LNCAP (cell line): ENCODE measurements around the gene SLC2A5.

Experiments used
- TF ChIP-seq, protein P1 (sequence below): fragments of 450-650 bp; IDR thresholded peaks from 2 replicates; pipeline ENCODE4 v1.5.1; 2017; ENCODE audit warnings: mild to moderate bottlenecking

The SLC2A5 gene

DNA sequence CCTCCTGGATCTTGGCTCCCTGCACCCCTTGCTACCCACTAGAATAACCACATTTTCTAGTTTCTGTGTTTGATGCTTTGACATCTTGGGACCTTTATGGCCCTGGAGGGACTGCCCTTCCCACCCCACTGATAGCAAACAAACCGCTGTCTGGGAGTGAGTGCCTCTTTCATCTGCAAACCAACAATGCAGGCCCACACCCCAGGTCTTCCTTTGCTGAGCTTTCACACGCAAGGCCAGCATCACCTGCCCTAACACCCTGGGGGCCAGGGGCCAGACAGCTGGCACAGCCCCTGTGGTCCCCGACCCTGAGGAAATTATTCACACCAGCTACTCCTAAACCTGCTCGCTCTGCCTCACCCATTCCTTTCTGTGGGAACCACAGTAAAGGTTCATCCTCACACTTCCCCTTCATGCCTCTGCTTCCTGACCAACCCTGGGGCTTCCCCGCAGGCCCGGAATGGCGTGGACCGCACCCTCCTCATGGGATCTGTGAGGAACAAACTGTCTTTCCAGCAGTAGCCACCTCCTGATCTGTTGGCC is 58.6 kb downstream of the SLC2A5 start:
- TF ChIP-seq, protein P1, sequence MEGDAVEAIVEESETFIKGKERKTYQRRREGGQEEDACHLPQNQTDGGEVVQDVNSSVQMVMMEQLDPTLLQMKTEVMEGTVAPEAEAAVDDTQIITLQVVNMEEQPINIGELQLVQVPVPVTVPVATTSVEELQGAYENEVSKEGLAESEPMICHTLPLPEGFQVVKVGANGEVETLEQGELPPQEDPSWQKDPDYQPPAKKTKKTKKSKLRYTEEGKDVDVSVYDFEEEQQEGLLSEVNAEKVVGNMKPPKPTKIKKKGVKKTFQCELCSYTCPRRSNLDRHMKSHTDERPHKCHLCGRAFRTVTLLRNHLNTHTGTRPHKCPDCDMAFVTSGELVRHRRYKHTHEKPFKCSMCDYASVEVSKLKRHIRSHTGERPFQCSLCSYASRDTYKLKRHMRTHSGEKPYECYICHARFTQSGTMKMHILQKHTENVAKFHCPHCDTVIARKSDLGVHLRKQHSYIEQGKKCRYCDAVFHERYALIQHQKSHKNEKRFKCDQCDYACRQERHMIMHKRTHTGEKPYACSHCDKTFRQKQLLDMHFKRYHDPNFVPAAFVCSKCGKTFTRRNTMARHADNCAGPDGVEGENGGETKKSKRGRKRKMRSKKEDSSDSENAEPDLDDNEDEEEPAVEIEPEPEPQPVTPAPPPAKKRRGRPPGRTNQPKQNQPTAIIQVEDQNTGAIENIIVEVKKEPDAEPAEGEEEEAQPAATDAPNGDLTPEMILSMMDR, result no peak

DNA sequence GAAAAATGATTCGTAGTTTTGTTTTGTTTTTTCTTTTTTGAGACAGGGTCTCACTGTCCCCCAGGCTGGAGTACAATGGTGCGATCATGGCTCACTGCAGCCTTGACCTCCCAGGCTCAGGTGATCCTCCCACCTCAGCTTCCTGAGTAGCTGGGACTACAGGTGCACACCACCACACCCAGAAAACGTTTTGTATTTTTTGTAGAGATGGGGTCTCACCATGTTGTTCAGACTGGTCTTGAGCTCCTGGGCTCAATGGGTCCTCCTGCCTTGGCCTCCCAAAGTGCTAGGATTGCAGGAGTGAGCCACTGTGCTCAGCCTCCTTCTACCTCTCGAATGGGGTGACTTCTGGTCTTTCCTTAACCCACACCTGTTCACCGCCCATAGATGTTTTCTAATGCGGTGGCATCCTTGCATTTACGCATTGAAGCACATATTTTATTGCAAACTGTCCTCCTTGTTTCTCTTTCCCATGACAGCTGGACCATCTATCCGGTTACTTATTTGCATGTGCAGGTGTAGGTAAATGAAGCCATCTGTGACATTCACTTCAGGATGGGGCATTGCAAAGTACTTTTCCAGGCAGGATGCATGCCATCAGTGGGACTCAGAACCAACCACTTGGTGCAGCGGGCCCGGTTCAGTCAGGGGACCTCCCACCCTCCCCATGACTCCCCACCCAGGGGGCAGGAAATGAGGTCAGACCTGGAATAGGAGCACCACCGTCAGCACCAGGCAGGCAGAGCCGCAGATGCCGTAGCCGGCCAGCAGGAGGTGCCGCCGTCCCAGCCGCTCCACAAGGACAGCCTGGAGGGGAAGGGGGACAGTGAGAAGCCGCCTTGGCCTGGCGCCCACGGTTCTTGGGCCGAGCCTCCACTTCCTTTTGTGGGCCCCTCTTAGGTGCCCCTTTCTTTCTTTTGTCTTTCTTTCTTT is 59.7 kb downstream of the SLC2A5 start:
- TF ChIP-seq, protein P1, result peak; percentile 42; the same call in 1 of the 2 replicates

DNA sequence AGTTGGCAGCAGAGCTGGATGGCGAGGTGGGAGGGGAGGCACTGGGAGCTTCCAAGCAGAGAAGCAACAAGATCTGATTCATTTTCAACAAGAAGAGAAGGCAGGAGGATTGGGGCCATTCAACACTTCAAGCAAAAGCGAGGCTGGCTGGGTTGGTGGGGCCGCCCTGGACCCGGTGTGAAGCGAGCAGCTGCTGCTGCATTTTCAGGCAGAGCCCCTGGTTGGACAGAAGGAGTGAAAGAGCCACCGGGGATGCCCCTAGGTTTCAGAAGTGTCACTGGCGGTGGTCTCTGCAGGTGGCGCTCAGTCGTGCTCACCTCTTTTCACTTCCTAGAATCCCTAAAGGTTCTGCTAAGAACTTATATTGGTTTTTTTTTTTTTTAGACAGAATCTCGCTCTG is 61.2 kb downstream of the SLC2A5 start:
- TF ChIP-seq, protein P1, result no peak

DNA sequence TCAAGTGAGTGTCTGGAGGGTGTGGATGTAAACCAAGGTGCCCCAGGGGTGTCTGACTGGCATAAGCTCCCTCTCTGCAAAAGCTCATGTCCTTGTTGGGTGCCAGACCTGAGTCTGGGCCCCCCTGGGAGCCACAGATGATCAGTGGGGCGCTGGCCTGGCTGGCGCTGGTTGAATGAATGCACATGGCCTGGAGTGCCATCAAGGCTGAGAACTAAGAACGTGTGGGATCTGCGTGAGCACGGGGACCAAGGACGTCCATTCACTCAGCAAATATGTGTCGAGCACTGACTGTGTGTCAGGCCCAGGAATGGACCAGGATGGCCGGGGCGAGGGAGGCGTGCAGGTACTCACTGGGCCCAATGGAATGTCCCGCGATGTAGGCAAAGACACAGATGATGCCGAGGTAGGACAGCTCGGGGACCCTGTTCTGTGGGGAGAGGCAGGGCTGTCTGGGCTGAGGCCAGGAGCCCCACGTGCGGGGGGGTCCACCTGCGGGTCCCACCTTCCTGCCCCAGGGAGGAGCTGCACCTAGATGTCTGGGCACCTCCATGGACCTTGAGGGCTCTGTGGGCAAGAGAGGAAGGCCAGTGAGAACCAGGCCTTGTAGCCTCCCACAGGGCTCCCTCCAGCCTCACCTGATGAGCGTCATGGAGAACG is 62.3 kb downstream of the SLC2A5 start:
- TF ChIP-seq, protein P1, result no peak

DNA sequence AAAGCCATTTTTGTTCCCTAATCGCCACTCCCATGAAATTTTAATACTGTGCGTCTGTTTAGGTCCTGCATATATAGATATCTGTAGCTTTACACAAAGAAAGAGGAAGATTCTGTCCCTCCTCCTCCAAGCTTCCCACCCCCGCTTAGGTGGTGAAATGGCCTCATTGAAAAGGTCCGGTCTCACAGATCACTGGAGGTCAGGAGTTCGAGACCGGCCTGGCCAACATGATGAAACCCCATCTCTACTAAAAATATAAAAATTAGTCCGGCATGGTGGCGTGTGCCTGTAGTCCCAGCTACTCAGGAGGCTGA is 64.1 kb downstream of the SLC2A5 start:
- TF ChIP-seq, protein P1, result no peak; the same call in 1 of the 2 replicates

DNA sequence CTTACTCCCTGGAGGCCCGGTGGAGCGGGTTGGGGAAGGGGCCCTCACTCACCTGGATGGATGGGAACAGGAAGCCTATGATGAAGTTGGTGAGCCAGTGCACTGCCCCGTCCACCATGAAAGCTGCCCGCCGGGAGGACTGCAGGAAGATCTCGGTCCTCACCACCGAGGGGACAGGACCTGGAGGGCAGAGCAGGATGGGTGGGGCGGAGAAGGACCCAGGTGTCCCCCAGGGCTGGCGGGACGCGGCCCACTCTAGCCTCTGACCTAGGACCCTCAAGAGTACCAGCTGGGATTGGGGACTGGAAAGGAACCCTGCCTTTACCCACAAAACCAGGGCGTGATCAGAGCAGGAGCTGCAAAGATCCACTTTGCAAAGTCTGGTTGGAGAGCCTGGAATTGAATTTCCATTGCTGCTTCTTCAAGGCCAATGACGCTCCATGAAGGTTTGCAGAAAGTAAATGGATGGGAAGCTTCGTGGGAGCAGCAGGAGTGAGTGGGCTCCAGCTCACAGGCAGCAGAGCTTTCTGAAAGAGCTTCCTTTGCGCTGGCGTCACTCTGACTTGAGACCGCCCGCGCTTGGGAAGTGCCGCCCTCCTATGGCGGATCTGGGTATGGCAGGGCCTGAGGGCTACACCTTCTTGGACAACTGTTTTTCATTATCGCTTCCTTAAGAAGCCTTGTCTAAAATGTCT is 64.6 kb downstream of the SLC2A5 start:
- TF ChIP-seq, protein P1, result peak; percentile 54; the same call in 1 of the 2 replicates

DNA sequence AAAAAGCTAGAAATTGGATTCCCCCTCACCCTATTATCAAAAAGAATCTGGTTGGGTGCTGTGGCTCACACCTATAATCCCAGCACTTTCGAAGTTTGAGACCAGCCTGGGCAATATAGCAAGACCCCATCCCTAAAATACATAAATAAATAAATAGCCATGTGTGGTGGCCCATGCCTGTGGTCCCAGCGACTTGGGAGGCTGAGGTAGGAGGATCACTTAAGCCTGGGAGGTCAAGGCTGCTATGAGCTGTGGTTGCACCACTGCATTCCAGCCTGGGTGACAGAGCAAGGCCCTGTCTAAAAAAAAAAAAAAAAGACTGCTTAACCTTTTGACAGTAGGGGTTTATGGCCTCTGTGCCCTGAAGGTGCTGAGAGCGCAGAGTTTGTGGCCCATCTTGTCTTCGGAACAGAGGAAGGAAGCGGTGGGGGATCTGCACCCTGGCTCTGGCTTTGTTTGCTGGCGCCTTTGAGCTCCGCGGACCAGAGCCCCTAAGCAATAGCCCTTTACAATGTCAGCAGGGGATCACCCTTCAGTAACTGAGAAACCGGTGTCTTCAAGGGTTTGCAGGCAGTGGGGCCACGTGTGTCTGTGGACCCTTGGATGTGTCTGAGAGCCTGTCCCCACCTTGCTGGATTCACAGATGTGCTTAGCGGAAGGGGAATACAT is 65.3 kb downstream of the SLC2A5 start:
- TF ChIP-seq, protein P1, result no peak
